LNCaP clone FGC (cell line): ENCODE measurements around the gene DRD4.

Experiments
- DNase-seq: peaks from one replicate; pipeline ENCODE4 v3.0.0-alpha.2; 2011; ENCODE audit warnings: low read depth
- H3K4me3 ChIP-seq: 2 replicates; pipeline ENCODE4 v1.5.1; 2011; ENCODE audit warnings: mild to moderate bottlenecking, low read depth, low read length, control low read depth
- CTCF ChIP-seq: IDR thresholded peaks from 2 replicates; pipeline ENCODE4 v1.5.1; 2012; ENCODE audit warnings: mild to moderate bottlenecking; ENCODE audit not compliant: control insufficient read depth, insufficient read depth; ENCODE audit errors: extremely low read depth

The DRD4 gene

DNA sequence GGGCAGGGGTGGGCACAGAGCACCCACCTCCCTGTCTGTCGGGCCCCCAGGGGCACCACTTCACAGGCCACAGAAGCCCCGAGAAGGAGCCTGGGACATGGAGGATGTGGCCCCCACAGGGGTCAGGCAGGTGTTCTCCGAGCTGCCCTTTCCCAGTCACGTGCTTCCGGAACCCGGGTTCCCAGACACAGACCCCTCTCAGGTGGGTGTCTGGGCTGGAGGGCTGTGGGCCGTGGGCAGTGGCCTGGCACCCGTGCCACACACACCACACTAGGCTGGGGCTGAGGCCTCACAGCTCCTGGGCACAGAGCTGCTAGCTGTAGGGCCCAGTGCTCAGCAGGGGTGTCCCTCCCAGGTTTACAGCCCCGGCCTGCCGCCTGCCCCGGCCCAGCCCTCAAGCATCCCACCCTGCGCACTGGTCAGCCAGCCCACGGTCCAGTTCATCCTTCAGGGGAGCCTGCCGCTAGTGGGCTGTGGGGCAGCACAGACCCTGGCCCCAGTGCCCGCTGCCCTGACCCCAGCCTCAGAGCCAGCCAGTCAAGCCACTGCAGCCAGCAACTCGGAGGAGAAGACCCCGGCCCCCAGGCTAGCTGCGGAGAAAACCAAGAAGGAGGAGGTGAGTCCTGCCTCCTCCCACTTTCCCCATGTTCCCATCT, 26.8 kb upstream of the DRD4 start:
- DNase-seq, result no peak
- H3K4me3 ChIP-seq, result no peak overlapping the region
- TF ChIP-seq CTCF, result no peak

DNA sequence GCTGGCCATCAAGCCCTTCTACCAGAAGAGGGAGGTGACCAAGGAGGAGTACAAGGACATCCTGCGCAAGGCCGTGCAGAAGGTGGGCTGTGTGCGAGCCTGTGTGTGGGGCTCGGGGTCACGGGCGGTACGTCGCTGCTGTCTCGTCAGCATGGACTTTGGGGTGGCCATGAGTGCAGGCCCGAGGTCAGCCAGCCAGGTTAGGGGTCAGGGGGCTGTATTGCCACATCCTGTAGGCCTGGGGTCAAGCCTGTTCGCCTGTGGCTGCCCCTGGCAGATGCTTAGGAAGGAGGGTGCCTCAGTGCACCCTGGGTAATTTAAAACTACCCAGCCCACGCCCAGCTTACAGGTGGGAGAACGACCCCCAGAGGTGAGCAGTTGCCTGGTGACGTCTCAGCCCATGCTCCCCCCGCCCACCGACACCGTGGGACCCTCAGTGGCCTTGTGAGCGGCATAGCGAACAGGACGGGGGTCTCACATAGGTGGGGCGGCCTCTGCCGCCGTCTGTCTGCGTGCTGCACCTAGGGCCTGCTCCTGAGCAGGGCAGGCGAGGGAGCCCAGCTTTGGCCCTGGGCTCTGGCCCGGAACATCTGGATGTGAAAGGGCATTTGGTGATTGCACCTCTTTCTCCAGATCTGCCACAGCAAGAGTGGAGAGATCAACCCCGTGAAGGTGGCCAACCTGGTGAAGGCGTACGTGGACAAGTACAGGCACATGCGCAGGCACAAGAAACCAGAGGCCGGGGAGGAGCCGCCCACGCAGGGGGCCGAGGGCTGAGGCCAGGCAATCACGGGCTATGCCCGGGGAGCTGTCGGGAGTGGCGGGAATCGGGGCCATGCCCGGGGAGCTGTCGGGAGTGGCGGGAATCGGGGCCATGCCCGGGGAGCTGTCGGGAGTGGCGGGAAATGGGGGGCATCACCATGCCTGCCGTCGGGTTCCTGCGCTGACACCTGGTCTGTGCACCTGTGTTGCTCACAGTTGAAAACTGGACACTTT, 25.8 kb upstream of the DRD4 start:
- no peak overlapping the region for H3K4me3 ChIP-seq
- TF ChIP-seq CTCF, result no peak
- DNase-seq, result no peak

- TF ChIP-seq CTCF, result peak; percentile 22; the same call in 1 of the 2 replicates
- peak; percentile 11 for DNase-seq
- H3K4me3 ChIP-seq, result no peak overlapping the region
These were observed 24.7 kb upstream of the DRD4 start for GRCh38 chr11:612201-612960.

- DNase-seq, result no peak
- TF ChIP-seq CTCF, result no peak
- no peak overlapping the region for H3K4me3 ChIP-seq
These were observed 24.1 kb upstream of the DRD4 start for GRCh38 chr11:612961-613300.

DNA sequence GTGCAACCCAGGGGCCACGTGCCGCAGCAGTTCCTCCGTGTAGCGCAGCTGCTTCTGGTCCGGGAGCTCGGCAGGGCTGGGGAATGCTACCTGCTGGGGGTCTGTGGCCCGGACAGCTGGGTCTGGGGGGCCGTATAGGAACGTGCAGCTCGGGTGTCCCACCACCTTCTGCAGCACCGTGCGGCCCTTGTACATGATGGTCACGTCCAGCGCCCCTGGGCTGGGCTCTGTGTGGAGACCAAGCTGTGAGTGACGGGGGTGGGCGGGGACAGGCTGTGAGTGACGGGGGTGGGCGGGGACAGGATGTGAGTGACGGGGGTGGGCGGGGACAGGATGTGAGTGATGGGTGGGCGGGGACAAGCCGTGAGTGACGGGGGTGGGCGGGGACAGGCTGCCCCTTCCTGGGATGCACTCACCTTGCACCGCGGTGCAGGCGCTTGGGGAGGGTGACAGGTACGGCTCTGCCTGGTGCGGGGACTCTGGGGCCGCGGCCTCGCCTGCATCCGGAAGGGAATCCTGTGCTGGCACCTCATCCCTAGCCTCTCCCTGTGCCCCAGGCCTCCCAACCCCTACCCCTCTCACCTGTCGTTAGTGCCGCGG, 23.6 kb upstream of the DRD4 start:
- peak; percentile 51 for DNase-seq
- peak overlapping the region; percentile 59 for H3K4me3 ChIP-seq
- TF ChIP-seq CTCF, result no peak

GRCh38 chr11:614021-614622, 22.9 kb upstream of the DRD4 start:
- peak overlapping the region; percentile 59 for H3K4me3 ChIP-seq
- DNase-seq, result no peak
- no peak for TF ChIP-seq CTCF
